HL-60 (cell line): ENCODE data around the gene DCT.

ENCODE experiments used
- CTCF ChIP-seq: IDR thresholded peaks from one replicate; pipeline ENCODE4 v1.5.1; 2011; ENCODE audit warnings: low read length, control low read depth, inconsistent platforms; ENCODE audit not compliant: insufficient read depth
- POLR2AphosphoS5 ChIP-seq: IDR thresholded peaks from 2 replicates; pipeline ENCODE4 v1.6.1; 2012; ENCODE audit warnings: low read depth
- REST ChIP-seq: IDR thresholded peaks from 2 replicates; pipeline ENCODE4 v1.6.1; 2012; ENCODE audit warnings: low read depth; ENCODE audit not compliant: insufficient replicate concordance
- SPI1 ChIP-seq: IDR thresholded peaks from 2 replicates; pipeline ENCODE4 v1.6.1; 2012; ENCODE audit warnings: low read depth, mild to moderate bottlenecking, borderline replicate concordance

GRCh38 chr13:94414708-94415107 is 64.8 kb downstream of the DCT start:
- TF ChIP-seq POLR2AphosphoS5 (no peak), CTCF (no peak), REST (no peak), SPI1 (no peak)
